Prostate gland (tissue), 2 donors: ENCODE data around the gene TGM4.

Experiments used
- POLR2A ChIP-seq: fragments of 450-650 bp; IDR thresholded peaks from one replicate; pipeline ENCODE4 v1.6.1; 2016; ENCODE audit warnings: antibody characterized with exemption, mild to moderate bottlenecking
- POLR2AphosphoS5 ChIP-seq: sonication (generic); formaldehyde crosslinking; IDR thresholded peaks from one replicate; pipeline ENCODE4 v1.6.1; 2017; ENCODE audit warnings: antibody characterized with exemption
- TF ChIP-seq, protein P1 (sequence below), 4 experiments: fragments of 200-600 bp in 2 of 4; fragments of 450-650 bp in 2 of 4; sonication (generic) in 2 of 4; IDR thresholded peaks; 1 replicate in 3 of 4; 2 replicates in 1 of 4; pipeline ENCODE4 v1.5.1; 2016 to 2019; ENCODE audit warnings: antibody characterized with exemption in 4 of 4, mild to moderate bottlenecking in 2 of 4, moderate library complexity in 2 of 4

DNA sequence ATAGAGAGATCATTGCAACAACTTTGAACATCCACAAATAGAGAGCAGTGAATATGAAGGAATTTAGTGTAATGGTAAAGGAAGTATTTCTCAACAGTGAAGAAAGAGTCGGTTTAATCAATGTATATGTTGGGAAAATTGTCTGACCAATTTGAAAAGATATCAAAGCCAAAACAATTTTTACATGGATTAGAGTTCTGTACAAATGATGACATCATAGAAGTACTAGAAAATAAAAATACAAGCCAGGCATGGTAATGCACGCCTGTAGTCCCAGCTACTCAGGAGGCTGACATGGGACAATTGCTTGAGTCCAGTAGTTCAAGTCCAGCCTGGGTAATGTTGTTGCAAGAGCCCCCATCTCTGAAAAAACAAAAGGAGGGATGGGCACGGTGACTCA, 38.7 kb upstream of the TGM4 start:
- TF ChIP-seq, protein P1, sequence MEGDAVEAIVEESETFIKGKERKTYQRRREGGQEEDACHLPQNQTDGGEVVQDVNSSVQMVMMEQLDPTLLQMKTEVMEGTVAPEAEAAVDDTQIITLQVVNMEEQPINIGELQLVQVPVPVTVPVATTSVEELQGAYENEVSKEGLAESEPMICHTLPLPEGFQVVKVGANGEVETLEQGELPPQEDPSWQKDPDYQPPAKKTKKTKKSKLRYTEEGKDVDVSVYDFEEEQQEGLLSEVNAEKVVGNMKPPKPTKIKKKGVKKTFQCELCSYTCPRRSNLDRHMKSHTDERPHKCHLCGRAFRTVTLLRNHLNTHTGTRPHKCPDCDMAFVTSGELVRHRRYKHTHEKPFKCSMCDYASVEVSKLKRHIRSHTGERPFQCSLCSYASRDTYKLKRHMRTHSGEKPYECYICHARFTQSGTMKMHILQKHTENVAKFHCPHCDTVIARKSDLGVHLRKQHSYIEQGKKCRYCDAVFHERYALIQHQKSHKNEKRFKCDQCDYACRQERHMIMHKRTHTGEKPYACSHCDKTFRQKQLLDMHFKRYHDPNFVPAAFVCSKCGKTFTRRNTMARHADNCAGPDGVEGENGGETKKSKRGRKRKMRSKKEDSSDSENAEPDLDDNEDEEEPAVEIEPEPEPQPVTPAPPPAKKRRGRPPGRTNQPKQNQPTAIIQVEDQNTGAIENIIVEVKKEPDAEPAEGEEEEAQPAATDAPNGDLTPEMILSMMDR (IDR thresholded peaks at IDR 0.05): no peak
- TF ChIP-seq POLR2AphosphoS5 (no peak), POLR2A (no peak)
